A673 (cell line): Measurements from ENCODE around the gene DNAAF5. TPM values are rescaled to one million over a fixed set of nuclear protein-coding genes. Genes with fewer than 3 reads are reported as not detected.

ENCODE experiments used
- BruUV-seq: library from RNA; stranded (reverse); fragments of 400-500 nt; replicated peaks from 2 replicates; lab custom pipeline; 2021; lab: Mats Ljungman, UMichigan
- CTCF ChIA-PET: fragments of 300-600 bp; sonication (Branson Sonifier 250); formaldehyde crosslinking; loops from one replicate; lab custom pipeline; 2022; ENCODE audit warnings: antibody characterized with exemption; lab: Charles Lee
- POLR2A ChIA-PET: fragments of 300-600 bp; sonication (Branson Sonifier 250); formaldehyde crosslinking; loops from one replicate; lab custom pipeline; 2022; ENCODE audit warnings: antibody characterized with exemption; ENCODE audit not compliant: low non-redundant PET; lab: Charles Lee
- DNase-seq: peaks from one replicate; pipeline ENCODE4 v3.0.0-alpha.2; 2015; ENCODE audit warnings: low spot score
- H3K27ac ChIP-seq: fragments of 200-600 bp; sonication (generic); 2 replicates; pipeline ENCODE4 v1.5.1; 2016; ENCODE audit warnings: mixed run types, low read depth, mild to moderate bottlenecking, mixed read lengths, antibody characterized with exemption, low read length; ENCODE audit not compliant: poor library complexity, severe bottlenecking
- H3K27me3 ChIP-seq: fragments of 200-600 bp; sonication (generic); replicated peaks from 2 replicates; pipeline ENCODE4 v1.6.1; 2017; ENCODE audit warnings: mixed run types, low read depth, mild to moderate bottlenecking, mixed read lengths, antibody characterized with exemption, low read length; ENCODE audit not compliant: insufficient read depth, poor library complexity
- H3K36me3 ChIP-seq: fragments of 200-600 bp; sonication (generic); 2 replicates; pipeline ENCODE4 v1.6.1; 2016; ENCODE audit warnings: mixed run types, mild to moderate bottlenecking, mixed read lengths, antibody characterized with exemption, low read length; ENCODE audit not compliant: insufficient read depth, poor library complexity, severe bottlenecking
- H3K4me1 ChIP-seq: fragments of 200-600 bp; sonication (generic); 2 replicates; pipeline ENCODE4 v1.6.1; 2017; ENCODE audit warnings: mixed run types, mild to moderate bottlenecking, mixed read lengths, antibody characterized with exemption, low read length; ENCODE audit not compliant: insufficient read depth, poor library complexity, severe bottlenecking
- H3K4me3 ChIP-seq: fragments of 200-600 bp; sonication (generic); 2 replicates; pipeline ENCODE4 v1.5.1; 2016; ENCODE audit warnings: low read depth, mixed run types, mild to moderate bottlenecking, mixed read lengths, low read length; ENCODE audit not compliant: poor library complexity, severe bottlenecking
- H3K9me3 ChIP-seq: fragments of 200-600 bp; sonication (generic); 2 replicates; pipeline ENCODE4 v1.6.1; 2016; ENCODE audit warnings: mixed run types, low read depth, mild to moderate bottlenecking, mixed read lengths, antibody characterized with exemption, low read length; ENCODE audit not compliant: poor library complexity, severe bottlenecking
- EZH2 ChIP-seq: fragments of 200-600 bp; sonication (generic); IDR thresholded peaks from 2 replicates; pipeline ENCODE4 v1.6.1; 2017; ENCODE audit warnings: borderline replicate concordance, low read depth, mild to moderate bottlenecking, mixed read lengths, antibody characterized with exemption, low read length; ENCODE audit not compliant: poor library complexity, severe bottlenecking
- intact Hi-C: fragments of 100-400 bp; cut with micrococcal nuclease; formaldehyde crosslinking; loops from one replicate; pipeline ENCODE4 v1.10.0; 2022; ENCODE audit not compliant: unreplicated experiment
- total RNA-seq: library from RNA; stranded (reverse); gene quantifications from 2 replicates; pipeline ENCODE4 v1.2.3, GENCODE V29; 2021
- TF ChIP-seq, protein P1 (sequence below): fragments of 300-800, 200-600 bp; sonication (generic); conservative IDR thresholded peaks from 2 replicates; pipeline ENCODE4 v1.5.1; 2017; ENCODE audit warnings: low read depth, mild to moderate bottlenecking, antibody characterized with exemption, low read length, moderate library complexity, mixed read lengths

The DNAAF5 gene
- total RNA-seq, 1 experiment from 2014 or later, result 78.1 TPM

DNA sequence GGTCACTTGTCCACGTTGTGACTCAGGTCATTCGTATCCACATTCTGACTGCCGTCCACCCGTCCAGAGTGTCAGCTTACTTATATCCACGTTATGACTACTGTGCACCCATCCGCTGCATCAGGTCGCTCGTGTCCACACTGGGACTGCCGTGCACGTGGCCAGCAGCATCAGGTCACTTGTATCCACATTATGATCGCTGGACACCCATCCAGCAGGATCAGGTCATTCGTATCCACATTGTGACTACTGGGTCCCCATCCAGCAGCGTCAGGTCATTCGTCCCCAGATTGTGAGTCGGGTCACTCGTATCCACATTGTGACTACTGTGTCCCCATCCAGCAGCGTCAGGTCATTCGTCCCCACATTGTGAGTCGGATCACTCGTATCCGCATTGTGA lies 58.5 kb downstream of the DNAAF5 start:
- intact Hi-C loops, result loop anchor here (10.0 kb wide), 1 partner anchor 170 kb away; the partner anchor contains the start of gene ADAP1
- ChIA-PET CTCF (interaction anchor here (1.2 kb wide), 1 partner anchor 88 kb away, joined by 3 read pairs; no protein-coding TSS in a partner anchor), POLR2A (no interaction called here)
- no peak overlapping the region for H3K4me3 ChIP-seq
- H3K36me3 ChIP-seq, result peaks cover 41% of the 10 kb centered on the region
- peaks cover 25% of the 10 kb centered on the region for H3K4me1 ChIP-seq
- TF ChIP-seq EZH2, result no peak
- TF ChIP-seq, protein P1, sequence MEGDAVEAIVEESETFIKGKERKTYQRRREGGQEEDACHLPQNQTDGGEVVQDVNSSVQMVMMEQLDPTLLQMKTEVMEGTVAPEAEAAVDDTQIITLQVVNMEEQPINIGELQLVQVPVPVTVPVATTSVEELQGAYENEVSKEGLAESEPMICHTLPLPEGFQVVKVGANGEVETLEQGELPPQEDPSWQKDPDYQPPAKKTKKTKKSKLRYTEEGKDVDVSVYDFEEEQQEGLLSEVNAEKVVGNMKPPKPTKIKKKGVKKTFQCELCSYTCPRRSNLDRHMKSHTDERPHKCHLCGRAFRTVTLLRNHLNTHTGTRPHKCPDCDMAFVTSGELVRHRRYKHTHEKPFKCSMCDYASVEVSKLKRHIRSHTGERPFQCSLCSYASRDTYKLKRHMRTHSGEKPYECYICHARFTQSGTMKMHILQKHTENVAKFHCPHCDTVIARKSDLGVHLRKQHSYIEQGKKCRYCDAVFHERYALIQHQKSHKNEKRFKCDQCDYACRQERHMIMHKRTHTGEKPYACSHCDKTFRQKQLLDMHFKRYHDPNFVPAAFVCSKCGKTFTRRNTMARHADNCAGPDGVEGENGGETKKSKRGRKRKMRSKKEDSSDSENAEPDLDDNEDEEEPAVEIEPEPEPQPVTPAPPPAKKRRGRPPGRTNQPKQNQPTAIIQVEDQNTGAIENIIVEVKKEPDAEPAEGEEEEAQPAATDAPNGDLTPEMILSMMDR, result no peak
- H3K27me3 ChIP-seq, result no peaks in the 10 kb centered on the region
- no TSS peak for BruUV-seq
- no peak for DNase-seq
- H3K9me3 ChIP-seq, result no peaks in the 10 kb centered on the region
- H3K27ac ChIP-seq, result no peak overlapping the region

DNA sequence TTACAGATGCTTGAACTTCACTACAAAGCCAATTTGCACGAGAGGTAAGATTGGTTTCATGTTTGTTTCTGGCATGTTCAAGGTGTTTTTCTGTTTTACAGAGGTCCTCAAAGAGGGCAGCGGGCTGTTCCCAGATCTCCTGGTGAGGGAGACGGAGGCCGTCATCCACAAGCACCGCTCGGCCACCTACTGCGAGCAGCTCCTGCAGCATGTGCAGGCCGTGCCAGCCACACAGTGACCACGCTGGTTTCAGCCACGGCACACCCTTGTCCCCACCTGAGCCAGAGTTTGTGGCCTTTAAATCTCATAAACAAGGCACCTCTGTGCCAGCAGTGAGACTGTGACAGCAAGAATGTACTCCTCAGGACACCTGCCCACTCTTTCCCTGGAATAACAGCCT lies 58.9 kb downstream of the DNAAF5 start:
- intact Hi-C loops, result loop anchor here (10.0 kb wide), 1 partner anchor 169 kb away; the partner anchor contains the start of gene ADAP1
- H3K9me3 ChIP-seq, result no peaks in the 10 kb centered on the region
- BruUV-seq, result no TSS peak
- H3K4me3 ChIP-seq, result no peak overlapping the region
- no peak overlapping the region for H3K27ac ChIP-seq
- peaks cover 42% of the 10 kb centered on the region for H3K36me3 ChIP-seq
- POLR2A ChIA-PET, result no interaction called here
- H3K4me1 ChIP-seq, result peaks cover 20% of the 10 kb centered on the region
- no peak for TF ChIP-seq EZH2
- CTCF ChIA-PET, result interaction anchor here (1.3 kb wide), 1 partner anchor 8 kb away, joined by 4 read pairs; no protein-coding TSS in a partner anchor
- DNase-seq, result no peak
- no peaks in the 10 kb centered on the region for H3K27me3 ChIP-seq

DNA sequence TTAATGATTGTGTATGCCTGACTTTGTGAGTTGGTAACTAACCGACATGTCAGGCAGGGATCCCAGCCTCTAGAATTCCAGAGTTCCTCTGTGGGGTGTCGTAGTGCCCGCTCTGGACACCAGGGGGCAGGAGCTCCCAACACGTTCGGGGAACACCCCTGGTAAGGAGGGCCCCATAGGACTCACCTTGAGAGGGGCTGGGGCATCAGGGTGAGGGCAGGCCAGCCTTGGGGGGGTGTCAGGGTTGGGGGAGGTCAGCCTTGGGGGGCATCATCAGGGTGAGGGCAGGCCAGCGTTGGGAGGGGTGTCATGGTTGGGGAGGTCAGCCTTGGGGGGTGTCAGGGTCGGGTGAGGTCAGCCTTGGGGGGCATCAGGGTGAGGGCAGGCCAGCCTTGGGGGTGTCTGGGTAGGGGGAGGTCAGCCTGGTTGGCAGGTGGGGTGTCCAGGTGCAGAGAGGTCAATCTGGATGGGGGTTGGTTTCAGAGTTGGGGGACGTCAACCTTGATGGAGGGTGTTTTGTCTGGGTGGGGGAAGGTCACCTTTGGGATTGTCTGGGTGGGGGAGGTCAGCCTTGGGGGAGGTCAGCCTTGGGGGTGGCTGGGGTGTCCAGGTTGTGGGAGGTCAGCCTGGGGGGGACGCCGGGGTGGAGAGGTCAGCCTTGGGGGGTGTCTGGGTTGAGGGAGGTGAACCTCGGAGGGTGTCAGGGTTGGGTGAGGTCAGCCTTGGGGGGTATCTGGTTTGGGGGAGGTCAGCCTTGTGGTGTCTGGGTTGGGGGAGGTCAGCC lies 60.2 kb downstream of the DNAAF5 start:
- H3K36me3 ChIP-seq, result peaks cover 43% of the 10 kb centered on the region
- no peaks in the 10 kb centered on the region for H3K27me3 ChIP-seq
- DNase-seq, result peak; percentile 83
- intact Hi-C loops, result loop anchor here (1.0 to 10.0 kb wide), 2 partner anchors 87 to 168 kb away; partner anchors contain the start of gene ADAP1
- TF ChIP-seq, protein P1, result peak; percentile 94
- TF ChIP-seq EZH2, result no peak
- CTCF ChIA-PET, result interaction anchor here (0.5 to 2.2 kb wide), 6 partner anchors 9 to 169 kb away, joined by 3 to 10 read pairs (median 4); no protein-coding TSS in a partner anchor
- no peak overlapping the region for H3K27ac ChIP-seq
- BruUV-seq, result no TSS peak
- H3K4me3 ChIP-seq, result no peak overlapping the region
- H3K4me1 ChIP-seq, result peaks cover 8% of the 10 kb centered on the region
- POLR2A ChIA-PET, result no interaction called here
- no peaks in the 10 kb centered on the region for H3K9me3 ChIP-seq
